GM12865 (cell line): Measurements from ENCODE around the gene FALEC.

ENCODE experiments used
- DNase-seq: peaks from one replicate; pipeline ENCODE4 v3.0.0; 2010; ENCODE audit warnings: low read depth
- H3K4me3 ChIP-seq: 2 replicates; pipeline ENCODE4 v1.5.1; 2011; ENCODE audit warnings: mild to moderate bottlenecking, low read depth, low read length, control low read depth
- TF ChIP-seq, protein P1 (sequence below): IDR thresholded peaks from 2 replicates; pipeline ENCODE4 v1.5.1; 2011; ENCODE audit warnings: low read length, control low read depth, low read depth, inconsistent platforms; ENCODE audit not compliant: insufficient read depth; ENCODE audit errors: missing control alignments

The FALEC gene

DNA sequence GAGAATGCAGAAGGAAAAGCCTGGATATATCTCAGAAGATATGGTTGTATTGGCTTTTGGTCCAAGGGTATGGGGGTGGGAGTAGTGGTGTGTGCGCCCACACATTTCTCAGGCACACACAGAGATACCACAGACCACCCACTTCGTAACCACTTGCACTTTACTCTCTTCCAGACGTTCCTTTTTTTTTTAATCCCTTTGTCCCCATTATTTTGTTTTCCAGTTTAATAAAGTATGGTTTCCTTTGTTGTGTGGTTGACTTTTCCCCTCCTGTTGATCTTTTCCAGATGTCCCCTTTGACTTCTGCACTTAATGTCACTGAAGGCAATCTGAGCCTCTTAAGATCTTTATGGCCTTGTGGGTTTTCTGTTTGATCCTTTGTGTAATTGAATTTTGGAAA lies 38.8 kb upstream of the FALEC start:
- TF ChIP-seq, protein P1, sequence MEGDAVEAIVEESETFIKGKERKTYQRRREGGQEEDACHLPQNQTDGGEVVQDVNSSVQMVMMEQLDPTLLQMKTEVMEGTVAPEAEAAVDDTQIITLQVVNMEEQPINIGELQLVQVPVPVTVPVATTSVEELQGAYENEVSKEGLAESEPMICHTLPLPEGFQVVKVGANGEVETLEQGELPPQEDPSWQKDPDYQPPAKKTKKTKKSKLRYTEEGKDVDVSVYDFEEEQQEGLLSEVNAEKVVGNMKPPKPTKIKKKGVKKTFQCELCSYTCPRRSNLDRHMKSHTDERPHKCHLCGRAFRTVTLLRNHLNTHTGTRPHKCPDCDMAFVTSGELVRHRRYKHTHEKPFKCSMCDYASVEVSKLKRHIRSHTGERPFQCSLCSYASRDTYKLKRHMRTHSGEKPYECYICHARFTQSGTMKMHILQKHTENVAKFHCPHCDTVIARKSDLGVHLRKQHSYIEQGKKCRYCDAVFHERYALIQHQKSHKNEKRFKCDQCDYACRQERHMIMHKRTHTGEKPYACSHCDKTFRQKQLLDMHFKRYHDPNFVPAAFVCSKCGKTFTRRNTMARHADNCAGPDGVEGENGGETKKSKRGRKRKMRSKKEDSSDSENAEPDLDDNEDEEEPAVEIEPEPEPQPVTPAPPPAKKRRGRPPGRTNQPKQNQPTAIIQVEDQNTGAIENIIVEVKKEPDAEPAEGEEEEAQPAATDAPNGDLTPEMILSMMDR, result no peak
- no peak overlapping the region for H3K4me3 ChIP-seq
- DNase-seq, result no peak

DNA sequence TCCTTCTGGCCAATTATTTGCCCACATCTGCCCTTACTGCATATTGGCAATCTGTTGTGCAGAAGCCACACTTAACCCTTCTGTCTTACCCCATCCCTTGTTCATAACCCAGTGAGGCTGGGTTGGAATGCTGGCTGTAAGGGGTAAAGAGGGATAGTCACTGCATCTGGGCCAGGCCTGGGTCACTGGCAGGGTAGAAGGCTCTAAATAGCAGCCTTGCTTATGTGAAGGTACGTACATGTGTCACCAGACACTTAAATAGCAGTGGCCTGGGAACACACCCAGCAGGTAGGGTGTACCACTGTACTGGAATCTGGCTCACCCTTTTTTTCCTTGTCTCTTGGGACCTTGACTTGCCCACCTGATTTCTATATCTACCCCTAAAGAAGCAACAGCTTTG lies 38.2 kb upstream of the FALEC start:
- no peak overlapping the region for H3K4me3 ChIP-seq
- no peak for DNase-seq
- TF ChIP-seq, protein P1, result no peak

DNA sequence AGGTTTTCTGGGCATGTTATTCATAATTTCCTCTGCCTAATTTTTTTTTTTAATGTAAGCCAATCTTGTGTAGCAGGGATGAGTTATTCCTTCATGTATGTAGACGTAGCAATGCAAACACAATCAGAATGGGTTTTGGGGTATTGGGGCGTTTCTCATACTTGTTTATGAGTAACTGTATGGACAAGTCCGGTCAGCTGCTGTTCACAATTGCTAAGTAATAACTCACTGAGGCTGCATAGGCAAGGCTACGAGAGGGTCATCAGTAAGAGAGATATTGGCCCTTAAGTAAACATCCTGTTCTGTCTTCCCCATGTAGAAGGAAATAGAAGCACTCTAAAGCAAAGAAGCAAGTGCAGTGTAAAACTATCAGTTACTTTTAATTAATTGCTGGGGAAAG lies 37.8 kb upstream of the FALEC start:
- DNase-seq, result no peak
- no peak overlapping the region for H3K4me3 ChIP-seq
- TF ChIP-seq, protein P1, result no peak

DNA sequence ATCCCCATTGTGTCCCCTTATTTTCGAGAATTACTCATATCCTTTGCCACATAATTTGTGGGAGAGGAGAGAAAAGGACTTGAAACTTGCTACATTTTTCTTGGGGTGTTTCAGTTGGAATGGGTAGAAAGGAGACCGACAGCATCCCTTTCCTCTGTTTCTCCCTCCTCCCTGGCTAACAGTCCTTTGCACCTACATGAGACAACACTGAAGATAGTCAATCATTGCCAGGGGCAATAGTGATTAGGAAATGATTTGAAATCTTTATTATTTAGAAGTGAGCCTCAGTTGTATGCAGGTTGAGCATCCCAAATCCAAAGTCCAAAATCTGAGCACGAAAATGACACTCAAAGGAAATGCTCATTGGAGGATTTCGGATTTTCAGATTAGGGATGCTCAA lies 36.2 kb upstream of the FALEC start:
- DNase-seq, result no peak
- TF ChIP-seq, protein P1, result no peak

DNA sequence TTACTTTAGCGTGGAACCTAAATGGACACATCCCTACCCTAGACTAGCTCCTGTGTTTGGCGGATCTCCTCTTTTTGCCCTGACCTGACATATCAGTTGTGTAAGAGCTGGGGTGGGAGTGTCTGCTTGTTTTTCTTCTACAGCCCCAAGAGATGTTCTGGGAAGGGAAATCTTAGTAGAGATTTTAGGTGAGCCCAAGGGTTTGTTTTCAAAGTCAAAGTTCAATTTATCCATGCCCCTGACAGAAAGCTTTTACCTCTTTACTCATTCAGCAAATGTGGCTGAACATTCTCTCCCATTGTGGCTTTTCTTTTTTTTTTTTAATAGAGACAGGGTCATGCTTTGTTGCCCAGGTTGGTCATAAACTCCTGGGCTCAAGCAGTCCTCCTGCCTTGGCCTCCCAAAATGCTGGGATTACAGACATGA lies 35.6 kb upstream of the FALEC start:
- TF ChIP-seq, protein P1, result no peak
- H3K4me3 ChIP-seq, result no peak overlapping the region
- no peak for DNase-seq

More for the DNA sequence above, 36.2 kb upstream of the FALEC start:
- no peak overlapping the region for H3K4me3 ChIP-seq

DNA sequence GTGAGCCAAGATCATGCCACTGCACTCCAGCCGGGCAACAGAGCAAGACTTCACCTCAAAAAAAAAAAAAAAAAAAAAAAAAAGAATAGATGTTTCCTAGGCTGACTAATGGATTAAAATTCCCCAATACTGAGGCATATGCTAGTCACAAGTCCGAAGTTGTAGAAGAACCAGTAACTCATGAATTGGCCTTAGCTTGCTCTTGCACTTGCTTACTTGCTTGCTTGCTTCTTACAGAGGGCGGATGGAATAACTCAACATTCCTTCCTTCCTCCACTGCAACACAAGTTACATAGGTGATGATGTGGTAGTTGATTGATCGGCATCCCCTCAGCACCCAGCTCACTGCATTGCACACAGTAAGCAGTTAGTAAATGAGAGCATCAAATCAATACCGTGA lies 31.1 kb upstream of the FALEC start:
- DNase-seq, result no peak
- TF ChIP-seq, protein P1, result no peak
- no peak overlapping the region for H3K4me3 ChIP-seq

DNA sequence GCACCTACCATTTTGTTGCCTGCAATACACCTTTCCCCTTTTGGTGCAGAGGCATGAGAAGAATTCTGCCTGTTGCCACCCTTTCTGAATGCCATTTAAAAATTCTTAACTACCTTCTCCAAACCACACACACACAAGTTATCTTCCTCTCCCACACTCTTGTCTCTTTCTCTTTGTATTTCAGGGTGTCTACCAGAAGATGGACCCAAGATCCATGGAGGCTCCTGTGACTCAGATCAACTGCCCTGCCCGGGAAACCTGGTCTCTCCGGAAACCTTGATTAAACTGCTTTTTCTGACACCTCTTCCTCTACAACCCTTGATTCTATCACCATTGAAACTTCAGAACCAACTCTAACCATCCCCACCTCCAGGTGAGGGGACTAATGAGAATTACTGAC lies 30.7 kb upstream of the FALEC start:
- H3K4me3 ChIP-seq, result no peak overlapping the region
- TF ChIP-seq, protein P1, result no peak
- DNase-seq, result peak; percentile 23
